NOMO-1 treated with DMSO at 0.1 percent for 48 hours (cell line): ENCODE results near the gene TNS1.

Source experiments
- DNase-seq: peaks from one replicate; lab custom pipeline; 2025; ENCODE audit not compliant: unreplicated experiment; lab: John Stamatoyannopoulos, UW

TNS1 gene

GRCh38 chr2:218015586-218016521, 13.1 kb upstream of the TNS1 start:
- no peak for DNase-seq

- DNase-seq, result no peak
These were observed 12.2 kb upstream of the TNS1 start for GRCh38 chr2:218014706-218015585.

GRCh38 chr2:218013289-218013688, 10.5 kb upstream of the TNS1 start:
- no peak for DNase-seq

DNA sequence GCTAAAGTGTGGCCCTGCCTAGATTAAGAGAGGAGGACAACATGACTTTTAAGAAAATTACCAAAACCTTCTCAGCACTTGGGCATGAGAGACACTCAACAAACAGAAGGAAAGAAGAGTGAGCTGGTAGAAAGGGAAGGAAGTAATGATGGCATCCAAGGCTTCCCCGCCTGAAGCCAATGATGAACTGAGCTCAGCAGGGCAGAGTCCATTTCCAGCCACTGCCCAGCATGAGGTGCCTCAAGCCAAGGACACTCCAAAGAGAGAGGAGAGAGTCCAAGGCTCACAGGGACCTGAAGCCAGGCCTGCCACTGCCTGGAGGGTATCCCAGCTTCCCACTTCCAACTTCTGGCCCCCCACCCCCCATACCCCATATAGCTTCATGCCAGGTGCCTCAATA, 9.5 kb upstream of the TNS1 start:
- DNase-seq, result no peak

GRCh38 chr2:218011653-218012040, 8.9 kb upstream of the TNS1 start:
- DNase-seq, result no peak

- DNase-seq, result no peak
These were observed 8.3 kb upstream of the TNS1 start for GRCh38 chr2:218010984-218011652.

- DNase-seq, result no peak
These were observed 7.6 kb upstream of the TNS1 start for GRCh38 chr2:218010140-218010983.

DNA sequence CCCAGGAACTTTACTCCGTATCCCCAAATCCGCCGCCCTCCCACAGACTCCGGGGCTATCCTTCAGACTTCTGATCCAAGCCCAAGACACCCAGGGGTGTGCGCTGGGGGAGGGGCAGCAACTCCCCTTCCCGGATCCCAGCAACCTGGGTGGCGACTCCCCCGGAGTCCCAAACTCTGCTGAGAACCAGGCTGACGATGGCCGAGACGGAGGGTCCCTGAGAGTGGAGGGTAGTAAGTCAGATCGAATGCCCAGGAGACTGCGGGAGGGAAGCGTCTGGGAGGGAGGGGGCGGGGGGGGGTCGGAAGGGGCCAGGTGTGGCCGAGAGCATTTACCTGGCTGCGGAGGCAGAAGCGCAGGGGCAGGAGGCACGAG, 7.0 kb upstream of the TNS1 start:
- no peak for DNase-seq

DNA sequence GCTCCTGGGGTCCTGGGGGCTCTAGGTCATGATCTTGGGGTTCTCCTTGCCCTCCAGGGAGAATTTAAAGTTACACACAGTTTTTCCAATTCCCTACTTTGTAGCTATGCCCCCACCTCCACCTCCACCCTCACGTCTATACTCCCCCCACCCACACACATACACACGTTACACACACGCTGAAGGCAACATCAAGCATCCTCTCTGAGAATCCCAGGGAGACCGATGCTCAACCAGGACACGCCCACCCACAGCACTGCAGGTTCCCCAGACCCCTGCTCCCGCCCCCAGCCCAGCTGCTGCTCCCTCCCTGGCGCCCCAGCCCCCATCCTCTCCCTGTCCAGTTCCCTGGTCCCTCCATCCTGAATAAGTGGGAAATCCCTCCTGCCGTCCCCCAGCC, 6.4 kb upstream of the TNS1 start:
- no peak for DNase-seq

DNA sequence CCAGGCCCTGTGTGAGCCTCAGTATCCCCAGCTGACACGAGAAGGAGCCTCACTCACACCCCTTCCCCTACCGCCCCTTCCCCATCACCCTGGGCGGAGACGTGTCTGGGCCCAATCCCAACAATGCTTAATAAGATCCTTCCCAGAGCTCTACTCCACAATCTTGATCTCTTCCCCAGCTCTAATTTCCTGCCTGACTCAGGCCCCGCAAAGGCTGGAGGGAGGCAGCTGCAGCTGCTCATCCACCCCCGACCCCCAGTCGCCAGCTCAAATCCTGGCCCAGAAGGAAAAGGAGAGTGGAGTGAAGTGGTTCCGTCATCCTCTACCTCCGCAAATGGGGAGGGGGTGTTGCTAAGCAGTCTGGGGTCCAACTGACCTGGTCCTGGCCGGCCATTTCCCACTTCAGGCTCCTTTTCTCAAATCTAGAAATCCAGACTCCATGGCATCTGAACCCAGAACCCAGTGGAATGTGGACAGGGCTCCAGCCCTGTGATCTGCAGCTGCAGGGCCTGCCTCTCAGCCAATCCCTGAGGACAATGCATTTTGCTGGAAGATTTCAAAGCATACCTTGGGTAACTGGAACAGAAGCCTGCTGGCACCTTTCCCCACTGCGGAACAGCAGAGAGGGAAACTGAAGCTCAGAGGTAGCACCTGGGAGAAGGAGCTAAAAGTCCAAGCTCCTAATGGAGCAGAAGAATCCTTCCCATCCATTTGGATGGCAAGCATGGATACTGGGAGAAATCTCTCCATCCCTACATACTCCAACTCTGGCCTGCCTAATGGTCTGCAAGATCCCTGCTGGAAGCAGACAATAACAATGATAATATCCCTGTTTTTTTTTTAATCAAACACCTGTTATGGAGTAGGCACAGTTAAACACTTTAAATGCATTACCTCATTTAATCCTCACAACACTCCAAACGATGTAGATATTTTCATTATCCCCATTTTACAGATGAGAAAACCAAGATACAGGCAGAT, 5.6 kb upstream of the TNS1 start:
- no peak for DNase-seq

DNA sequence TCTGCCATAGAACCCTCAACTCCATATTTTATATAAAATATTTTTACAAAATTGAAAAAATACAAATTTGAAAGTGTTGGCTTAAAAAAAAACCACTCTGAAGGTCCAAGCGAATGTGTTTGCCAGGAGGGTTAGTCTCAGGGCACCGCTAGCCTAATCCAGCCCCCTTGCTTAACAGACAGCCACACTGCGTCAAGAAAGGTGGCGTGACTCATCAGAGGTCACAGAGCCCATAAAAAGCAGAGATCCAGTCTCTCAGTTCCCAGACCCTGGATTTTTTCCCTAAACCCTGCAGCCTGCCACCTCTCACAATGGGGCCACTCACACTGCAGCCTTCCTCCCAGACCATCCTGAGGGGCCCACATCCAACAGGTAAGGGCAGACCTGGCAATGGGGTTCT, 3.9 kb upstream of the TNS1 start:
- DNase-seq, result no peak

- no peak for DNase-seq
These were observed 2.7 kb upstream of the TNS1 start for GRCh38 chr2:218005486-218005885.

- no peak for DNase-seq
These were observed 2.2 kb upstream of the TNS1 start for GRCh38 chr2:218005028-218005427.

DNA sequence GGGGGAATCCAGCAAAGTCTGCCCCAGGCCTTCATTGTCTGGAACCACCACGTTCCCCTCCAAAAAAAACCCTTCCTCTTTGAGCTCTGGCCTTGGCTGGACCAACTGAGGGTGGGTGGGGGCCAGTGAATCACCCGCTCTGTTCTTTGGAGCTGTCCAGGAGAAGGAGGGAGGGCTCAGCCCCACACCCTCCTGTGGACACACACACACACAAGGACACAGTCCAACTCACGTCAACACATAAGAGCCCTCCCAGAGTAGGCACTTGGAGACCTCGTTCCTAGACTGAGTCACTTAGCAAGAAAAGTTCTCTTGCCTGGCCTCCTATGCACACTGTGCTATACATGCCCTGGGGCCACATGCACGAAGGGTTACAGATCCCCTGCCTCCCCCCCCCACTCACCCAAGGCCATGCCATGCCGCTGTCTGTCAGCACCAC, 1.2 kb upstream of the TNS1 start:
- DNase-seq, result no peak

DNA sequence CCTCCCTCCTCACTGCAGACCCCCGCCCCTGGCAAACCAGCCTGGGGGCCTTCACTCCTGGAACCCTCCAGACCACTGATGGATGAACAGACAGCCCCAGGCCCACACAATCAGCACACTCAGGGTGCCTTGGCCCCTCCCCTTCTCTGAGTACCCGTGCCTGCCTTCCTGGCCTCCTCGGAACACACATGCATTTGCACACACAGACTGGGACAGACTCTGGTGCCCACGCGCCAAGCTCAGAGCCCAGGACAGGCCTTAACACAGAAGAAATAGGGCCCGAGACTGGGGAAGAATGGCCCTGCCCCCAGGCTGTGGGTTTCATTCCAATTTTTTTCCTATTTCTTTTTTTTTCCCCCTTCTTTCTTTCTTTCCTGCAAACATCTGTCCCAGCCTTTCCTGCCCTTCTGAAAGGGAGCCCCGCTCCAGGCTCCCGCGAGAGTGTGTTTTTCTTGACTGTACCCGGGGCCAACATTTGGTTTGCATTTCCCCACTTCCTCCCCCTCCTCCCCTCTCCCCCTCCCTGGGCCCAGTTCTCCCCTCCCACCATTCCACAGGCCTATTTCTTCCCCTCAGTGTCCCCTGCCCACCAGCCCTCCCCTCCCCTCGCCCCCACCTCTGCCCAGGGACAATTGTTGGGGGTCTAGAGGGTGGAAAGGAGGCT, 618 bp upstream of the TNS1 start:
- no peak for DNase-seq

GRCh38 chr2:218002143-218002844, 501 bp downstream of the TNS1 start:
- no peak for DNase-seq

DNA sequence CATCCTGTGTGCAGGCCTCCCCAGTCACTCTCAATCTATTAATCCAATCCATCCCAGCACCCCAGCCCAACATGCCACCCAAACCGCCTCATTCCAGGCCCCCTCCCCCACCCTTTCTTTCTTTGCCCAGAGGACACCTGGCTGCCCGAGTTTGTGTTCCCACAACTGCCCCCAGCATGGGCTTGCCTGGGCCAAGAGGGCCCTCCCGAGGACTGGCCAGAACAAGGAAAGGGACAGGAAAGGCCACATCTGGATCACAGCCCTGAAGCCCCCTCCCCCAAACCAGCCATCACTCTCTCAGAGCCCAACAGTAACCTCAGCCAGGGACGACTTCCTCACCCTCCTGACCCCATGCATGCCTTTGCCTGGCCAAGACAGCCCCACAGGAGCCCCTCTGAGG, 1.2 kb downstream of the TNS1 start:
- no peak for DNase-seq

DNA sequence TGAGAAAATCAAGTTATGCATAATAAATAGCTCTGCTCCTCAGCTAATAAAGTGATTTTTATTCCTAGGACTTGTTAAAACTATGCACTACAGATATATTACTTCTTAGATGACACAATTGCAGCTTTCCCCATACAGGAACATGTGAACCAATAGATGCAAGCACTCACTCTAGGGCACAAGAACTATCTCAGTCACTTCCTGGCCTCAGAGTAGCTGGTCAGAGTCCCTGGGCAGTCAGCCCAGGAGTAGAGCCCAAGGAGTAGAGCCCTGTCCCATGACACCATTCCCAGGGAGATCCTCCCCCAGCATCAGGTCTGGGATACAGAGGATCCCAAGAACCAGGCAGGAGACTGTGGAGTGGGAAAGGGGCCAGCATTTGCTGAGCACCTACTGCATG, 2.7 kb downstream of the TNS1 start:
- DNase-seq, result peak; percentile 5
